GM12878 (cell line): ENCODE measurements around the gene OSCP1. TPM values are rescaled to one million over a fixed set of nuclear protein-coding genes. Genes with fewer than 3 reads are reported as not detected.

Source experiments
- ATAC-seq: fragments of 200-7000 bp; cut with Tn5 transposase; 3 replicates; pipeline ENCODE4 v1.9.1; 2020; ENCODE audit warnings: mild to moderate bottlenecking, moderate library complexity
- BruUV-seq: library from RNA; stranded (reverse); fragments of 400-500 nt; replicated peaks from 2 replicates; lab custom pipeline; 2021; lab: Mats Ljungman, UMichigan
- CTCF ChIA-PET: fragments of 300-600 bp; sonication (Branson Sonifier 250); formaldehyde crosslinking; extraction: SDS; loops from one replicate; lab custom pipeline; 2021; ENCODE audit warnings: inconsistent platforms; lab: Yijun Ruan, JAX
- POLR2A ChIA-PET: fragments of 350-600 bp; formaldehyde crosslinking; extraction: SDS; loops from one replicate; lab custom pipeline; 2021; ENCODE audit warnings: inconsistent platforms; lab: Charles Lee
- RAD21 ChIA-PET: fragments of 300-600 bp; sonication (Branson Sonifier 250); formaldehyde crosslinking; loops from one replicate; lab custom pipeline; 2023; ENCODE audit warnings: antibody characterized with exemption; ENCODE audit not compliant: unreplicated experiment; lab: Charles Lee
- SMC1A ChIA-PET: fragments of 300-600 bp; sonication (Branson Sonifier 250); formaldehyde crosslinking; loops from one replicate; lab custom pipeline; 2023; ENCODE audit not compliant: unreplicated experiment, uncharacterized antibody; lab: Charles Lee
- DNase-seq: peaks from one replicate; pipeline ENCODE4 v3.0.0-alpha.2; 2011; ENCODE audit warnings: low read depth, low spot score
- FAIRE-seq: peaks from 3 replicates; lab custom pipeline; 2011; peaks lifted over from hg19 to GRCh38; lab: Jason Lieb, UNC
- H2AFZ ChIP-seq: 2 replicates; pipeline ENCODE4 v1.6.0; 2011; ENCODE audit warnings: low read depth, low read length, control low read depth; ENCODE audit not compliant: control insufficient read depth
- H3K27ac ChIP-seq: 2 replicates; pipeline ENCODE4 v1.5.1; 2011; ENCODE audit warnings: control low read depth; ENCODE audit not compliant: control insufficient read depth, insufficient read depth
- H3K27me3 ChIP-seq, 2 experiments: replicated peaks in 1 of 2; 2 replicates each; pipeline versions ENCODE4 v1.6.0 to v1.6.1; 2011; ENCODE audit warnings: low read length in 1 of 2; ENCODE audit not compliant: control insufficient read depth in 2 of 2, insufficient read depth in 2 of 2
- H3K36me3 ChIP-seq, 2 experiments: 2 replicates each; pipeline ENCODE4 v1.5.1; 2011; ENCODE audit warnings: low read length in 1 of 2; ENCODE audit not compliant: control insufficient read depth in 2 of 2, insufficient read depth in 2 of 2
- H3K4me1 ChIP-seq: 2 replicates; pipeline ENCODE4 v1.6.1; 2011; ENCODE audit warnings: mild to moderate bottlenecking, low read length, moderate library complexity, mixed read lengths; ENCODE audit not compliant: control insufficient read depth, insufficient read depth
- H3K4me2 ChIP-seq: 2 replicates; pipeline ENCODE4 v1.6.0; 2011; ENCODE audit warnings: control low read depth; ENCODE audit not compliant: control insufficient read depth, insufficient read depth
- H3K4me3 ChIP-seq: fragments of 200-600 bp; sonication (generic); 2 replicates; pipeline ENCODE4 v1.5.1; 2016
- H3K79me2 ChIP-seq: 2 replicates; pipeline ENCODE4 v1.6.0; 2011; ENCODE audit warnings: low read length; ENCODE audit not compliant: control insufficient read depth, insufficient read depth
- H3K9ac ChIP-seq: 2 replicates; pipeline ENCODE4 v1.8.0; 2011; ENCODE audit warnings: low read length, control low read depth, mixed read lengths; ENCODE audit not compliant: control insufficient read depth, insufficient read depth
- H3K9me3 ChIP-seq: replicated peaks from 3 replicates; pipeline ENCODE4 v1.5.1; 2011; ENCODE audit warnings: mild to moderate bottlenecking, low read length; ENCODE audit not compliant: control insufficient read depth, insufficient read depth
- H4K20me1 ChIP-seq: 2 replicates; pipeline ENCODE4 v1.6.0; 2011; ENCODE audit not compliant: control insufficient read depth, insufficient read depth
- CREB1 ChIP-seq: IDR thresholded peaks from 2 replicates; pipeline ENCODE4 v1.6.1; 2012; ENCODE audit warnings: low read depth, mild to moderate bottlenecking, inconsistent platforms
- EED ChIP-seq: sonication (generic); IDR thresholded peaks from 2 replicates; pipeline ENCODE4 v1.6.1; 2016; ENCODE audit warnings: antibody characterized with exemption, low read depth
- KAT2A ChIP-seq: conservative IDR thresholded peaks from 2 replicates; pipeline ENCODE4 v1.6.1; 2011; ENCODE audit warnings: low read depth, low read length; ENCODE audit not compliant: control insufficient read depth
- NFYB ChIP-seq: IDR thresholded peaks from 2 replicates; pipeline ENCODE4 v1.6.1; 2011; ENCODE audit warnings: low read depth, mild to moderate bottlenecking, low read length, improper control_type of control experiment, moderate library complexity; ENCODE audit not compliant: insufficient read depth
- RAD21 ChIP-seq: IDR thresholded peaks from 2 replicates; pipeline ENCODE4 v1.6.1; 2011; ENCODE audit warnings: mild to moderate bottlenecking, low read depth, low read length, moderate library complexity; ENCODE audit not compliant: insufficient read depth
- WGBS: methylation state at CpG from one replicate; pipeline ENCODE4 v1.1.6; 2016; ENCODE audit warnings: low lambda C conversion rate; ENCODE audit not compliant: insufficient replicate concordance, insufficient coverage; ENCODE audit errors: missing lambda C conversion rate; 5-methylcytosine and 5-hydroxymethylcytosine counted together
- in situ Hi-C: fragments of 300-500 bp; cut with MboI; formaldehyde crosslinking; loops from 9 replicates; pipeline ENCODE4 v1.14.3; 2018; ENCODE audit warnings: mixed read lengths
- intact Hi-C: fragments of 100-400 bp; cut with micrococcal nuclease; formaldehyde crosslinking; loops from one replicate; pipeline ENCODE4 v1.14.2; 2022; ENCODE audit not compliant: unreplicated experiment
- polyA plus RNA-seq, 11 experiments: library from polyadenylated mRNA; depleted of rRNA in 4 of 11; unstranded in 6 of 11; stranded (reverse) in 5 of 11; fragments of >200 nt; fragmentation: Nextera tagmentation in 4 of 11; fragmentation: Illumina TruSeq in 1 of 11; extraction: Ambion mirVana in 4 of 11; extraction: Trizol in 1 of 11; gene quantifications; 1 replicate in 1 of 11; 2 replicates in 10 of 11; pipeline versions ENCODE4 v1.2.1 to v1.2.3, GENCODE V29; 2011 to 2016; ENCODE audit warnings: inconsistent platforms in 2 of 11, missing spikeins in 2 of 11, low read depth in 1 of 11
- total RNA-seq, 4 experiments: library from RNA; depleted of rRNA in 3 of 4; stranded (reverse); fragments of >200 nt in 3 of 4; fragmentation: Illumina TruSeq in 1 of 4; extraction: Trizol in 1 of 4; gene quantifications; 2 replicates each; pipeline versions ENCODE4 v1.2.1 to v1.2.3, GENCODE V29; 2013 to 2021
- TF ChIP-seq, protein P1 (sequence below): IDR thresholded peaks from 2 replicates; pipeline ENCODE4 v1.6.1; 2012; ENCODE audit warnings: improper control_type of control experiment, low read depth, low read length; ENCODE audit not compliant: insufficient replicate concordance
- TF ChIP-seq, protein P2 (sequence below): fragments of 450-650 bp; IDR thresholded peaks from 2 replicates; pipeline ENCODE4 v1.6.1; 2018; ENCODE audit warnings: mild to moderate bottlenecking, low read depth, moderate library complexity; ENCODE audit not compliant: partially characterized antibody
- TF ChIP-seq, protein P3 (sequence below): fragments of 450-650 bp; IDR thresholded peaks from 2 replicates; pipeline ENCODE4 v1.6.1; 2017; ENCODE audit warnings: mild to moderate bottlenecking, low read depth, inconsistent platforms; ENCODE audit not compliant: poor library complexity, severe bottlenecking
- TF ChIP-seq, protein P4 (sequence below), 3 experiments: IDR thresholded peaks in 2 of 3; conservative IDR thresholded peaks in 1 of 3; 2 replicates each; pipeline ENCODE4 v1.5.1; 2011; ENCODE audit warnings: low read depth in 3 of 3, low read length in 3 of 3, mild to moderate bottlenecking in 3 of 3, control low read depth in 2 of 3, moderate library complexity in 2 of 3, inconsistent platforms in 1 of 3, mixed read lengths in 1 of 3; ENCODE audit not compliant: control insufficient read depth in 2 of 3, insufficient read depth in 1 of 3; ENCODE audit errors: extremely low read depth in 1 of 3

Gene OSCP1
- total and polyA plus RNA-seq, 10 of the 15 experiments (the other 5 are each of a cell fraction or from before 2014, with no cell fraction given): 1.8 to 5.9 (median 3.0) TPM

DNA sequence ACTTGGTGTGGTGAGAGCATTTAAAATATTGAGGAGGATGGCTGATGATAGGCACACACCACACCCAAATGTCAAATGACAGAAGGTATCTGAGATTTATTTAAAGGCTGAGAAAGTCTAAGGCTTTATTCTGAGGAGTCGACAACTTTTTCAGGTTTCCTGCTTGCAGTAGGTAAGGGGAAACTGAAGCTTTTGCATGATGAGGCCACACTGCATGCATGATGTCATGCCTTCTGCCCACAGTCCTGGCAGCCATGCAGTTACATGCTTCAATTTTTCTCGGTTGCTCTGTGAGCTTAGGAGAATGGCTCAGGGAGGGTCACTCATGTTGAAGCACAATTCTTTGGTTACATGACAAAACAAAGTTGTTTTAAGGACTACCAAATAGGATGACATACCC is 7.0 kb downstream of the OSCP1 start (continued):
- TF ChIP-seq, protein P1, sequence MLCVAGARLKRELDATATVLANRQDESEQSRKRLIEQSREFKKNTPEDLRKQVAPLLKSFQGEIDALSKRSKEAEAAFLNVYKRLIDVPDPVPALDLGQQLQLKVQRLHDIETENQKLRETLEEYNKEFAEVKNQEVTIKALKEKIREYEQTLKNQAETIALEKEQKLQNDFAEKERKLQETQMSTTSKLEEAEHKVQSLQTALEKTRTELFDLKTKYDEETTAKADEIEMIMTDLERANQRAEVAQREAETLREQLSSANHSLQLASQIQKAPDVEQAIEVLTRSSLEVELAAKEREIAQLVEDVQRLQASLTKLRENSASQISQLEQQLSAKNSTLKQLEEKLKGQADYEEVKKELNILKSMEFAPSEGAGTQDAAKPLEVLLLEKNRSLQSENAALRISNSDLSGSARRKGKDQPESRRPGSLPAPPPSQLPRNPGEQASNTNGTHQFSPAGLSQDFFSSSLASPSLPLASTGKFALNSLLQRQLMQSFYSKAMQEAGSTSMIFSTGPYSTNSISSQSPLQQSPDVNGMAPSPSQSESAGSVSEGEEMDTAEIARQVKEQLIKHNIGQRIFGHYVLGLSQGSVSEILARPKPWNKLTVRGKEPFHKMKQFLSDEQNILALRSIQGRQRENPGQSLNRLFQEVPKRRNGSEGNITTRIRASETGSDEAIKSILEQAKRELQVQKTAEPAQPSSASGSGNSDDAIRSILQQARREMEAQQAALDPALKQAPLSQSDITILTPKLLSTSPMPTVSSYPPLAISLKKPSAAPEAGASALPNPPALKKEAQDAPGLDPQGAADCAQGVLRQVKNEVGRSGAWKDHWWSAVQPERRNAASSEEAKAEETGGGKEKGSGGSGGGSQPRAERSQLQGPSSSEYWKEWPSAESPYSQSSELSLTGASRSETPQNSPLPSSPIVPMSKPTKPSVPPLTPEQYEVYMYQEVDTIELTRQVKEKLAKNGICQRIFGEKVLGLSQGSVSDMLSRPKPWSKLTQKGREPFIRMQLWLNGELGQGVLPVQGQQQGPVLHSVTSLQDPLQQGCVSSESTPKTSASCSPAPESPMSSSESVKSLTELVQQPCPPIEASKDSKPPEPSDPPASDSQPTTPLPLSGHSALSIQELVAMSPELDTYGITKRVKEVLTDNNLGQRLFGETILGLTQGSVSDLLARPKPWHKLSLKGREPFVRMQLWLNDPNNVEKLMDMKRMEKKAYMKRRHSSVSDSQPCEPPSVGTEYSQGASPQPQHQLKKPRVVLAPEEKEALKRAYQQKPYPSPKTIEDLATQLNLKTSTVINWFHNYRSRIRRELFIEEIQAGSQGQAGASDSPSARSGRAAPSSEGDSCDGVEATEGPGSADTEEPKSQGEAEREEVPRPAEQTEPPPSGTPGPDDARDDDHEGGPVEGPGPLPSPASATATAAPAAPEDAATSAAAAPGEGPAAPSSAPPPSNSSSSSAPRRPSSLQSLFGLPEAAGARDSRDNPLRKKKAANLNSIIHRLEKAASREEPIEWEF: no peak
- no peak for TF ChIP-seq KAT2A

DNA sequence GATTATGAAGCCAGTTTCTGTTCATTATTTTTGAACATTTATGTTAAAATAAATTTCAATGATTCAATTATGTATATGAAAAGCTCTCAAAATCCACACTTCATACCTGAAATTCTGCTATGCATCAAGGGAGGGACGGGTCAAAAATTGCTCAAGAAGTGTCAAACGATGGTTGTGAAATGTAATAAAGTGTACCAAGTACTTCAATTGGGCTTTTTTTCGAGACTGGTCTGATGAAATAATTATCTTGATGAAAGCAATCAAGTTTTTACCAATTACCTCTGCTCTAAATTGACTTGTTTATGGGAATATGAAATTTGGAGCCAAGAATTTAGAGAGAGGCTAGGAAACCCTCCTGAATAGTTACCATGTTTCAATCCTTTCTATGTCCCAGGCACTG is 7.9 kb downstream of the OSCP1 start:
- Histone ChIP-seq H3K4me2 (no peak overlapping the region), H3K4me1 (no peaks in the 10 kb centered on the region), H3K36me3 (no peaks in the 10 kb centered on the region), H3K27ac (no peak overlapping the region), H2AFZ (no peak overlapping the region), H3K27me3 (no peaks in the 10 kb centered on the region), H3K4me3 (no peak overlapping the region), H3K9me3 (no peaks in the 10 kb centered on the region), H4K20me1 (no peaks in the 10 kb centered on the region), H3K9ac (no peak overlapping the region), H3K79me2 (no peaks in the 10 kb centered on the region)
- 53% methylated on average over 3 of the region's 3 CpGs for WGBS
- ChIA-PET SMC1A (interaction anchor here (0.7 kb wide), 1 partner anchor 923 kb away, joined by 3 read pairs; no protein-coding TSS in a partner anchor), POLR2A (interaction anchor here (1.0 kb wide), 1 partner anchor 45 kb away, joined by 3 read pairs; the partner anchor contains the start of gene LSM10), RAD21 (no interaction called here), CTCF (no interaction called here)
- ATAC-seq (no peak), FAIRE-seq (no peak), DNase-seq (no peak)
- in situ Hi-C loops: no loop called here
- BruUV-seq: no TSS peak
- intact Hi-C loops: no loop called here
- TF ChIP-seq EED (no peak), RAD21 (no peak), CREB1 (no peak), NFYB (no peak)
- TF ChIP-seq, protein P2, sequence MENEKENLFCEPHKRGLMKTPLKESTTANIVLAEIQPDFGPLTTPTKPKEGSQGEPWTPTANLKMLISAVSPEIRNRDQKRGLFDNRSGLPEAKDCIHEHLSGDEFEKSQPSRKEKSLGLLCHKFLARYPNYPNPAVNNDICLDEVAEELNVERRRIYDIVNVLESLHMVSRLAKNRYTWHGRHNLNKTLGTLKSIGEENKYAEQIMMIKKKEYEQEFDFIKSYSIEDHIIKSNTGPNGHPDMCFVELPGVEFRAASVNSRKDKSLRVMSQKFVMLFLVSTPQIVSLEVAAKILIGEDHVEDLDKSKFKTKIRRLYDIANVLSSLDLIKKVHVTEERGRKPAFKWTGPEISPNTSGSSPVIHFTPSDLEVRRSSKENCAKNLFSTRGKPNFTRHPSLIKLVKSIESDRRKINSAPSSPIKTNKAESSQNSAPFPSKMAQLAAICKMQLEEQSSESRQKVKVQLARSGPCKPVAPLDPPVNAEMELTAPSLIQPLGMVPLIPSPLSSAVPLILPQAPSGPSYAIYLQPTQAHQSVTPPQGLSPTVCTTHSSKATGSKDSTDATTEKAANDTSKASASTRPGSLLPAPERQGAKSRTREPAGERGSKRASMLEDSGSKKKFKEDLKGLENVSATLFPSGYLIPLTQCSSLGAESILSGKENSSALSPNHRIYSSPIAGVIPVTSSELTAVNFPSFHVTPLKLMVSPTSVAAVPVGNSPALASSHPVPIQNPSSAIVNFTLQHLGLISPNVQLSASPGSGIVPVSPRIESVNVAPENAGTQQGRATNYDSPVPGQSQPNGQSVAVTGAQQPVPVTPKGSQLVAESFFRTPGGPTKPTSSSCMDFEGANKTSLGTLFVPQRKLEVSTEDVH: no peak
- TF ChIP-seq, protein P3, sequence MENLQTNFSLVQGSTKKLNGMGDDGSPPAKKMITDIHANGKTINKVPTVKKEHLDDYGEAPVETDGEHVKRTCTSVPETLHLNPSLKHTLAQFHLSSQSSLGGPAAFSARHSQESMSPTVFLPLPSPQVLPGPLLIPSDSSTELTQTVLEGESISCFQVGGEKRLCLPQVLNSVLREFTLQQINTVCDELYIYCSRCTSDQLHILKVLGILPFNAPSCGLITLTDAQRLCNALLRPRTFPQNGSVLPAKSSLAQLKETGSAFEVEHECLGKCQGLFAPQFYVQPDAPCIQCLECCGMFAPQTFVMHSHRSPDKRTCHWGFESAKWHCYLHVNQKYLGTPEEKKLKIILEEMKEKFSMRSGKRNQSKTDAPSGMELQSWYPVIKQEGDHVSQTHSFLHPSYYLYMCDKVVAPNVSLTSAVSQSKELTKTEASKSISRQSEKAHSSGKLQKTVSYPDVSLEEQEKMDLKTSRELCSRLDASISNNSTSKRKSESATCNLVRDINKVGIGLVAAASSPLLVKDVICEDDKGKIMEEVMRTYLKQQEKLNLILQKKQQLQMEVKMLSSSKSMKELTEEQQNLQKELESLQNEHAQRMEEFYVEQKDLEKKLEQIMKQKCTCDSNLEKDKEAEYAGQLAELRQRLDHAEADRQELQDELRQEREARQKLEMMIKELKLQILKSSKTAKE: no peak
- TF ChIP-seq, protein P4, sequence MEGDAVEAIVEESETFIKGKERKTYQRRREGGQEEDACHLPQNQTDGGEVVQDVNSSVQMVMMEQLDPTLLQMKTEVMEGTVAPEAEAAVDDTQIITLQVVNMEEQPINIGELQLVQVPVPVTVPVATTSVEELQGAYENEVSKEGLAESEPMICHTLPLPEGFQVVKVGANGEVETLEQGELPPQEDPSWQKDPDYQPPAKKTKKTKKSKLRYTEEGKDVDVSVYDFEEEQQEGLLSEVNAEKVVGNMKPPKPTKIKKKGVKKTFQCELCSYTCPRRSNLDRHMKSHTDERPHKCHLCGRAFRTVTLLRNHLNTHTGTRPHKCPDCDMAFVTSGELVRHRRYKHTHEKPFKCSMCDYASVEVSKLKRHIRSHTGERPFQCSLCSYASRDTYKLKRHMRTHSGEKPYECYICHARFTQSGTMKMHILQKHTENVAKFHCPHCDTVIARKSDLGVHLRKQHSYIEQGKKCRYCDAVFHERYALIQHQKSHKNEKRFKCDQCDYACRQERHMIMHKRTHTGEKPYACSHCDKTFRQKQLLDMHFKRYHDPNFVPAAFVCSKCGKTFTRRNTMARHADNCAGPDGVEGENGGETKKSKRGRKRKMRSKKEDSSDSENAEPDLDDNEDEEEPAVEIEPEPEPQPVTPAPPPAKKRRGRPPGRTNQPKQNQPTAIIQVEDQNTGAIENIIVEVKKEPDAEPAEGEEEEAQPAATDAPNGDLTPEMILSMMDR (IDR thresholded peaks at IDR 0.05 in 2 of 3, conservative IDR thresholded peaks at IDR 0.05 in 1 of 3; ENCODE audit: control insufficient read depth in 2 of 3, extremely low read depth in 1 of 3, insufficient read depth in 1 of 3, low read depth in 3 of 3, low read length in 3 of 3): no peak
